HT1080 (cell line): ENCODE measurements around the gene GASK1B. TPM values are rescaled to one million over a fixed set of nuclear protein-coding genes. Genes with fewer than 3 reads are reported as not detected.

ENCODE experiments used
- DNase-seq: peaks from one replicate; pipeline ENCODE4 v3.0.0-alpha.2; 2015; ENCODE audit warnings: low read depth
- polyA plus RNA-seq, 2 experiments: library from polyadenylated mRNA; depleted of rRNA; stranded (reverse); fragments of >200 nt; gene quantifications; 2 replicates each; pipeline ENCODE4 v1.2.3, GENCODE V29; 2015
- total RNA-seq: library from RNA; depleted of rRNA; stranded (reverse); fragments of >200 nt; shearing (Covaris generic); gene quantifications from 2 replicates; pipeline ENCODE4 v1.2.3, GENCODE V29; 2014; rRNA removed

Gene GASK1B
- 0.21 TPM in 1 of 2 replicates, not detected in the other for total RNA-seq
- polyA plus RNA-seq (2015; cell fraction: cytosol; rRNA removed): 0.28 and 0.31 TPM in 2 replicates
- 0.40 and 0.57 TPM in 2 replicates for polyA plus RNA-seq (2015; cell fraction: nucleus; rRNA removed)

GRCh38 chr4:158172261-158173258 lies at the start of gene GASK1B:
Gene GASK1B, minus strand, starts transcription at chr4:158173025. Its CDS starts 1,650 bp downstream, at chr4:158171375.
- peak; percentile 54 for DNase-seq

DNA sequence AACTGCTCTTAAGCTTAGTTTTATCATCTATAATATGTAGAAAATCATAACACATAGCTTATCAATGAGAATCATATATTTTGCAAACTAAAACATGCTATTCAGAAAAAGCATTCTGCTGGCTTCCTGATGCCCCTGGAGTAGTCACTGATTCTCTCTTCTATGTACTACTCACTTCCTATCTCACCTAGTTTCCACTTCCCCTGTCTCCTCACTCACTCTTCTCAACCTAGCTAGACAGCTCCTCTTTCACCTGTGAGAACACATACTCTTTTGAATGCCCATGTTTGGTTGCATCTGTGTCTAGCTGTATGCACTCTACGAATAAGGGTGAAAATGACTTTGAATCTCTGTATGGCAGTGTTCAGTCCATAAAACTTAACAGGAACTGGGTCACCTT lies 46.8 kb upstream of the GASK1B start:
- DNase-seq: no peak

DNA sequence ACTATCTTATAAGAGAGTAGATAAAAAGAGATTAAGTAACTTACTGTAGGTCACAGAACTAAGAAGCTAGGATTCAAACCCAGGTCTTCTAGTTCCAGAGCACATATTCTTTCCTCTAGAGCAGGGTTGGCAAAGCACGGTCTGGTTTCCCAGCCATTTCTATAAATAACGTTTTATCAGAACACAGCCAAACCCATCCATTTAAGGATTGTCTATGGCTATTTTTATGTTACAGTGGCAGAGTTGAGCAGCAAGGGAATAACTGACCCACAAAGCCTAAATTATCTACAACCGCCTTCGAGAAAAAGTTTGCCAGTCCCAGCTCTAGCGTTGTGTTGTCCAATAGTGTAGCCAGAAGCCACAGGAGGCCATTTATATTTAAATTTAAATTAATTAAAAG lies 44.9 kb upstream of the GASK1B start:
- DNase-seq: no peak

DNA sequence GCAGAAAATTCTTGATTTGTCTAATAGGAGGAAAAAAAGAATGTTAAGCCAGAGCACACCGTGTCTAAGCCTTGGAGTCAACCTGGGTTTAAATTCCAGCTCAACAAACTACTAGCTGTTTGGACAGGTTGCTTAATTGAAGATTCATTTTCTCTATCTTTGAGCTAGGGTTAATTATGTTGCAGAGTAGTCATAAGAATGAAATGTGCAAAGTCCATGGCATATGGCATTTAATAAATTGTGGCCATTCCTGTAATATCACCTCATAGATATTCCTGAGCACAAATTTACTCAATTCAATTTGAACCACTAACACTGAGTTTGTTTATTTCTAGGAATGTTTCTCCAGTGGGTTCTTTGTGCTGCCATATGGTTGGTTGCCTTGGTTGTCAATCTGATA lies 42.0 kb upstream of the GASK1B start:
- no peak for DNase-seq

DNA sequence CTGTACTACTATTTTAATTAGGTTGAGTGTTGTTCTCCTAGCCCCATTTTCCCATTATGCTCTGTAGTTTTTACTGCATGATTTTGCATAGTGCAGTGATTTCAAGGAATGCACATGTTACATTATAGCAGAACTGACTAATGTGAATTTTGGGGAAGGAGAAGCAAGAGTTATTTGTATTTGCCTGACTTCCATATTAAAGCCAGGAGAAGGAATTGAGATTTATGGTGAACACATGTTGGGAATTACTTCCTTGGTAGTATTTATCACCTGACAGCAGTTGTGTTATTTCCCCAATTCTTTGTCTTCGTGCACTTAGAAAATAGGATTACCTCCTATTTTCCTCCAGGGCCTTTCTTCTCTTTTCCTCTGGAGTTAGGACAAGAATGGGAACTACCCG lies 40.6 kb upstream of the GASK1B start:
- no peak for DNase-seq

- no peak for DNase-seq
Observed at GRCh38 chr4:158211222-158211621, 38.4 kb upstream of the GASK1B start.

- DNase-seq: no peak
Observed at GRCh38 chr4:158209825-158210807, 37.3 kb upstream of the GASK1B start, which contains the start of gene TMEM144. Gene TMEM144, plus strand, starts transcription at chr4:158210486. Its CDS starts 2,182 bp downstream, at chr4:158212668.

DNA sequence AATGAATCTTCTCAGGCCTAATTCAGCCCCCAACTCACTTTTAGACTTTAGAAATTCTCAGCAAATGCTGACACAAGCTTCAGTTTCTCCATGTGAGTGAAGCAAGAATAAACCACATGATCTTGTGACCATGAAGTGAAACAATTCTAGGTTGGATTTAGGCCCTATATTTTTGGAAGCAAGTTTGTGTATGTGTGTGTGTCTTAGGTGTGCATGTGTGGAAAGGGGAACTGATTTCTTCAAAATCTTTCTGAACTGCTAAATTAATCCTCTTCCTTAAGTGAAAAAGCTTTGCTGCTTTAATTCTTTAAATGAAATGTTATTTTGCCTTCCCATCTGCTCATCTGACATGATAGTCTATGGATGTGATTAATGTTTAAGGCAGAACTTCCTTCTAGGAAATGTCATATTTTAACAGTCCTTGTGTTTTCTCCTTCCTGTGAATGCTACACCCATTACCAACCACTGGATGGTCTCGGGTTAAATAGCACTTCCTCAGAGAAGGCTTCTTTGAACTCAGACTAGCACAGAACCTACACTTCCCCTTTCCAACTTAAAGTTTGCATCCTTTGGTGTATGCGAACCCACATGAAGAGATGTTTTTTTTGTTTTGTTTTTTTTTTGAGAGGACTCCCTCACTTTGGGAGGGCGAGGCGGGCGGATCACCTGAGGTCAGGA lies 36.3 kb upstream of the GASK1B start:
- no peak for DNase-seq

- no peak for DNase-seq
Observed at GRCh38 chr4:158203929-158204328, 31.1 kb upstream of the GASK1B start.

- DNase-seq: no peak
Observed at GRCh38 chr4:158203436-158203835, 30.6 kb upstream of the GASK1B start.

DNA sequence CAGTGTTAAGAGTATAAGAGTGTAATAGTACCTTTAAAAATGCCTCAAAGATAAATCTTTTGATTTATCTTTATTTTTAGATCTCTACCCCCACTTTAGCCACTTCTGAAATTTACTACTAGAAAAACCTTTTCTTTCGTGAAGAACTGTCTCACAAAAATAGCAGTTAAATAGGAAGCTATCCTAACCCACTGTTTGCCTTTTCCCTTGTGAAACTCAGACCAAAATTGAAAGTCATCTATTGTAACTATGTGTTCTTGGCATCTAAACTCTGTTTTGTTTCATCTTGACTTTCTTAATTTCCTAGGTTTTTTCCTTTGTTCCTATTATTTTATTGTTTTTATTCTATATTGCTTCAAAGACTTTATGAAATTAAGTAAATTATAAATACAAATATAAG lies 29.7 kb upstream of the GASK1B start:
- DNase-seq: no peak

- no peak for DNase-seq
Observed at GRCh38 chr4:158201876-158202275, 29.1 kb upstream of the GASK1B start.

- DNase-seq: no peak
Observed at GRCh38 chr4:158201322-158201721, 28.5 kb upstream of the GASK1B start.

GRCh38 chr4:158200214-158200613 lies 27.4 kb upstream of the GASK1B start:
- no peak for DNase-seq

DNA sequence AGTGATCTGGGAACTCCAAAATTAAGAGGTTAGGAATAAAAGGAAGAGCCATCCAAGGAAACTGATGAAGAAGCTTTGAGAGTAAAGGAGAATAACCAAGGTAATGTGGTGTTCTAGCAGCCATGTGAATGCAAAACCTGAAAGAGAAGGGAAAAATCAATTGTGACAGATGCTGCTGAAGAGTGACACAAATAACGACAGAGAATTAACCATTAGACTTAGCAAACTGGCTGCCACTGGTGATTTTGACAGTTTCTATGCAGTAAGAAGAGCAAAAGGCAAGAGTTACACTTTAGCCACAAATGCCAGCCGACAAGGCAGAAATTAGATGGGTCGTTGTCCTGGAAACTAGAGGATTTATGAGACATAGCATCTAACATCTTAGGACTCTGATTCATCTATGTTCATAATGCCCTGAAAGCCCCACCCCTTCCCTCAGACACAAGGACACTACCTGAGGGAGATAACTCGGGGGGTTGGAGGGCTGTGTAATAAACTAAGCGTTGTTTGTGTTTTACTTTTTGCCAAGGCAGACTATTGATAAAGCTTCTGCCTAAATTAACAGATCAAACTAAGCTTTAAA lies 24.5 kb upstream of the GASK1B start:
- no peak for DNase-seq

DNA sequence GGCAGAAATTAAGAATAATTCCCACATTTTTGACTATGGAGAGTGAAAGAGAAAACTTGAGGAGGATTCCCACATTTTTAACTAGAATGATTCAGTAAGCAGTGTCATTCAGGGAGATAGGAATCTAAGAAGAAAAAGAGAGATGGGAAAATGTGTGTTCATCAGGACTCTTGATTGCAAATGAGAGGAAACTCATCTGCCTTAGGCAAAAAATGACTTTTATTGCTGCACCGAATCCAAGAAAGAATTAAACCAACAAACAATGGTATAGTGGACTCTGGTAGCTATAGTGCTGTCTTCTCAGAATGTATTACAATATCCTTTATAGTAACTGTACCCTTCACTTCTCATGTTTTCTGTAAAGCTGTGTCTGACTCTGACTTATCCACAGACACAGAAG lies 22.5 kb upstream of the GASK1B start:
- DNase-seq: no peak

GRCh38 chr4:158193171-158193749 lies 20.4 kb upstream of the GASK1B start:
- DNase-seq: peak; percentile 38

GRCh38 chr4:158192439-158193158 lies 19.8 kb upstream of the GASK1B start:
- no peak for DNase-seq

GRCh38 chr4:158190718-158191117 lies 17.9 kb upstream of the GASK1B start:
- no peak for DNase-seq
